SK-N-SH (cell line): ENCODE data around the gene KCNJ12.

Source experiments
- ELF1 ChIP-seq: IDR thresholded peaks from 2 replicates; pipeline ENCODE4 v1.4.0; 2012
- GATA2 ChIP-seq: sonication (generic); formaldehyde crosslinking; IDR thresholded peaks from 2 replicates; pipeline ENCODE4 v1.5.0; 2020; ENCODE audit warnings: mild to moderate bottlenecking, missing genetic modification reagents
- NRF1 ChIP-seq: IDR thresholded peaks from 2 replicates; pipeline ENCODE4 v1.6.1; 2012; ENCODE audit warnings: low read depth, mild to moderate bottlenecking, low read length
- POLR2AphosphoS5 ChIP-seq: IDR thresholded peaks from 2 replicates; pipeline ENCODE4 v1.6.1; 2012; ENCODE audit warnings: low read depth, low read length
- TF ChIP-seq, protein P1 (sequence below): fragments of 150-350 bp; IDR thresholded peaks from 2 replicates; pipeline ENCODE4 v1.6.1; 2017; ENCODE audit warnings: antibody characterized with exemption, low read length, low read depth, borderline replicate concordance
- TF ChIP-seq, protein P2 (sequence below): fragments of 200-600 bp; sonication (generic); IDR thresholded peaks from 2 replicates; pipeline ENCODE4 v1.6.1; 2017; ENCODE audit warnings: antibody characterized with exemption, mild to moderate bottlenecking, moderate library complexity
- TF ChIP-seq, protein P3 (sequence below): IDR thresholded peaks from 2 replicates; pipeline ENCODE4 v1.4.0; 2012; ENCODE audit warnings: low read depth

DNA sequence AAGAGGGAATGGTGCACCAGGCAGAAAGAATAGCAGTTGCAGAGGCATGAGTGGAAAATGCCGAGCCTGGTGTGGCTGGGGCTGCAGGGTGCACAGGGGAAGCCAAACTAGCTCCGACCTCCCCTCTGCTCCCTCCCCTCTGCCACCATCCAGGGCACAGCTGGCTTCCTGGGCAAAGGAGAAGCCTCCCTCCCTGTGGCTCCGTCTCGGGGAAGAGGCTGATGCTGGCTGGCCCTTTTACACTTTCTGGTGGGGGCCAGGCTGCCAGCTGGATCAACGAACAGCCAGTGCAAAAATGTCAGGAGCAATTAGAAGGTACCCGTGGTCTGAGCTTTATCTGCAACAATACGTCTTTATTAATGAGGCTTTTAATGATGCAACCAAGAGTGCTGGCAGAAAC, 37.1 kb upstream of the KCNJ12 start:
- no peak for TF ChIP-seq POLR2AphosphoS5
- TF ChIP-seq, protein P1, sequence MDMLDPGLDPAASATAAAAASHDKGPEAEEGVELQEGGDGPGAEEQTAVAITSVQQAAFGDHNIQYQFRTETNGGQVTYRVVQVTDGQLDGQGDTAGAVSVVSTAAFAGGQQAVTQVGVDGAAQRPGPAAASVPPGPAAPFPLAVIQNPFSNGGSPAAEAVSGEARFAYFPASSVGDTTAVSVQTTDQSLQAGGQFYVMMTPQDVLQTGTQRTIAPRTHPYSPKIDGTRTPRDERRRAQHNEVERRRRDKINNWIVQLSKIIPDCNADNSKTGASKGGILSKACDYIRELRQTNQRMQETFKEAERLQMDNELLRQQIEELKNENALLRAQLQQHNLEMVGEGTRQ: no peak
- TF ChIP-seq, protein P2, sequence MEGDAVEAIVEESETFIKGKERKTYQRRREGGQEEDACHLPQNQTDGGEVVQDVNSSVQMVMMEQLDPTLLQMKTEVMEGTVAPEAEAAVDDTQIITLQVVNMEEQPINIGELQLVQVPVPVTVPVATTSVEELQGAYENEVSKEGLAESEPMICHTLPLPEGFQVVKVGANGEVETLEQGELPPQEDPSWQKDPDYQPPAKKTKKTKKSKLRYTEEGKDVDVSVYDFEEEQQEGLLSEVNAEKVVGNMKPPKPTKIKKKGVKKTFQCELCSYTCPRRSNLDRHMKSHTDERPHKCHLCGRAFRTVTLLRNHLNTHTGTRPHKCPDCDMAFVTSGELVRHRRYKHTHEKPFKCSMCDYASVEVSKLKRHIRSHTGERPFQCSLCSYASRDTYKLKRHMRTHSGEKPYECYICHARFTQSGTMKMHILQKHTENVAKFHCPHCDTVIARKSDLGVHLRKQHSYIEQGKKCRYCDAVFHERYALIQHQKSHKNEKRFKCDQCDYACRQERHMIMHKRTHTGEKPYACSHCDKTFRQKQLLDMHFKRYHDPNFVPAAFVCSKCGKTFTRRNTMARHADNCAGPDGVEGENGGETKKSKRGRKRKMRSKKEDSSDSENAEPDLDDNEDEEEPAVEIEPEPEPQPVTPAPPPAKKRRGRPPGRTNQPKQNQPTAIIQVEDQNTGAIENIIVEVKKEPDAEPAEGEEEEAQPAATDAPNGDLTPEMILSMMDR: no peak
- TF ChIP-seq GATA2 (CRISPR knock-in tag): no peak
- TF ChIP-seq, protein P3, sequence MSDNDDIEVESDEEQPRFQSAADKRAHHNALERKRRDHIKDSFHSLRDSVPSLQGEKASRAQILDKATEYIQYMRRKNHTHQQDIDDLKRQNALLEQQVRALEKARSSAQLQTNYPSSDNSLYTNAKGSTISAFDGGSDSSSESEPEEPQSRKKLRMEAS: no peak
- TF ChIP-seq ELF1: no peak
- no peak for TF ChIP-seq NRF1
